ENCODE measurements around the gene KCTD10. TPM values are rescaled to one million over a fixed set of nuclear protein-coding genes. Genes with fewer than 3 reads are reported as not detected.

The KCTD10 gene
- 10 to 100 TPM; 50.8 to 70.6 TPM for total RNA-seq

- no peaks in the 10 kb centered on the region for H3K9me3 Mint-ChIP-seq
- H3K27me3 Mint-ChIP-seq = no peaks in the 10 kb centered on the region
- H3K36me3 Mint-ChIP-seq (ENCODE audit: low read depth) = peaks cover 28% of the 10 kb centered on the region
- H3K4me1 Mint-ChIP-seq = peaks cover 23% of the 10 kb centered on the region
- H3K4me3 Mint-ChIP-seq = peak within 1 kb of the TSS; percentile 95
- peak; percentile 98 for ATAC-seq (replicated peaks)
- peak within 1 kb of the TSS; percentile 99 for H3K27ac Mint-ChIP-seq
Measured at GRCh38 chr12:109477185-109477962, at the start of gene KCTD10, which contains the start of gene UBE3B. Gene KCTD10 (minus strand): TSS chr12:109477300. CDS start chr12:109477262, 38 bp downstream. Gene UBE3B (plus strand): TSS chr12:109477634. CDS start chr12:109483552, 5,918 bp downstream.

GRCh38 chr12:109525279-109525585 lies 48.1 kb upstream of the KCTD10 start:
- Mint-ChIP-seq H3K27me3 (no peaks in the 10 kb centered on the region), H3K9me3 (no peaks in the 10 kb centered on the region), H3K36me3 (ENCODE audit: low read depth) (peaks cover 82% of the 10 kb centered on the region), H3K4me1 (no peaks in the 10 kb centered on the region), H3K27ac (no peak overlapping the region), H3K4me3 (no peak overlapping the region)
- ATAC-seq (replicated peaks) = no peak

- Mint-ChIP-seq H3K4me1 (no peaks in the 10 kb centered on the region), H3K27me3 (no peaks in the 10 kb centered on the region), H3K9me3 (no peaks in the 10 kb centered on the region), H3K36me3 (ENCODE audit: low read depth) (peaks cover 82% of the 10 kb centered on the region), H3K4me3 (no peak overlapping the region), H3K27ac (no peak overlapping the region)
- ATAC-seq (replicated peaks) = no peak
Measured at GRCh38 chr12:109524466-109525278, 47.6 kb upstream of the KCTD10 start.

GRCh38 chr12:109523504-109523903 lies 46.4 kb upstream of the KCTD10 start:
- H3K4me3 Mint-ChIP-seq = no peak overlapping the region

GRCh38 chr12:109523071-109523470 lies 46.0 kb upstream of the KCTD10 start:
- no peak for ATAC-seq (replicated peaks)
- Mint-ChIP-seq H3K36me3 (ENCODE audit: low read depth) (peaks cover 85% of the 10 kb centered on the region), H3K9me3 (no peaks in the 10 kb centered on the region), H3K27ac (peak overlapping the region; percentile 71), H3K4me3 (no peak overlapping the region), H3K27me3 (no peaks in the 10 kb centered on the region), H3K4me1 (no peaks in the 10 kb centered on the region)

More at GRCh38 chr12:109523504-109523903, 46.4 kb upstream of the KCTD10 start:
- no peaks in the 10 kb centered on the region for H3K4me1 Mint-ChIP-seq
- H3K9me3 Mint-ChIP-seq = no peaks in the 10 kb centered on the region
- H3K27me3 Mint-ChIP-seq = no peaks in the 10 kb centered on the region
- peak overlapping the region; percentile 71 for H3K27ac Mint-ChIP-seq
- no peak for ATAC-seq (replicated peaks)
- H3K36me3 Mint-ChIP-seq (ENCODE audit: low read depth) = peaks cover 85% of the 10 kb centered on the region

- no peaks in the 10 kb centered on the region for H3K27me3 Mint-ChIP-seq
- no peaks in the 10 kb centered on the region for H3K9me3 Mint-ChIP-seq
- H3K36me3 Mint-ChIP-seq (ENCODE audit: low read depth) = peaks cover 85% of the 10 kb centered on the region
- no peak for ATAC-seq (replicated peaks)
- H3K4me3 Mint-ChIP-seq = no peak overlapping the region
- H3K4me1 Mint-ChIP-seq = no peaks in the 10 kb centered on the region
- H3K27ac Mint-ChIP-seq = no peak overlapping the region
Measured at GRCh38 chr12:109521831-109522230, 44.7 kb upstream of the KCTD10 start.

- Mint-ChIP-seq H3K9me3 (no peaks in the 10 kb centered on the region), H3K27ac (no peak overlapping the region), H3K27me3 (no peaks in the 10 kb centered on the region), H3K4me1 (no peaks in the 10 kb centered on the region), H3K4me3 (no peak overlapping the region), H3K36me3 (ENCODE audit: low read depth) (peaks cover 82% of the 10 kb centered on the region)
- no peak for ATAC-seq (replicated peaks)
Measured at GRCh38 chr12:109519787-109520186, 42.7 kb upstream of the KCTD10 start.

- Mint-ChIP-seq H3K27me3 (no peaks in the 10 kb centered on the region), H3K27ac (no peak overlapping the region), H3K4me1 (no peaks in the 10 kb centered on the region), H3K36me3 (ENCODE audit: low read depth) (peaks cover 86% of the 10 kb centered on the region), H3K4me3 (no peak overlapping the region), H3K9me3 (no peaks in the 10 kb centered on the region)
- peak; percentile 40 for ATAC-seq (replicated peaks)
Measured at GRCh38 chr12:109518820-109519665, 41.9 kb upstream of the KCTD10 start.

GRCh38 chr12:109517619-109518018 lies 40.5 kb upstream of the KCTD10 start:
- Mint-ChIP-seq H3K27ac (no peak overlapping the region), H3K9me3 (no peaks in the 10 kb centered on the region), H3K36me3 (ENCODE audit: low read depth) (peaks cover 89% of the 10 kb centered on the region), H3K4me1 (no peaks in the 10 kb centered on the region), H3K27me3 (no peaks in the 10 kb centered on the region), H3K4me3 (no peak overlapping the region)
- ATAC-seq (replicated peaks) = no peak

GRCh38 chr12:109513977-109514376 lies 36.9 kb upstream of the KCTD10 start:
- no peak for ATAC-seq (replicated peaks)
- H3K27ac Mint-ChIP-seq = no peak overlapping the region
- peaks cover 92% of the 10 kb centered on the region for H3K36me3 Mint-ChIP-seq (ENCODE audit: low read depth)

GRCh38 chr12:109513051-109513450 lies 36.0 kb upstream of the KCTD10 start:
- Mint-ChIP-seq H3K27me3 (no peaks in the 10 kb centered on the region), H3K4me3 (no peak overlapping the region), H3K27ac (no peak overlapping the region), H3K36me3 (ENCODE audit: low read depth) (peaks cover 91% of the 10 kb centered on the region), H3K4me1 (no peaks in the 10 kb centered on the region), H3K9me3 (no peaks in the 10 kb centered on the region)
- ATAC-seq (replicated peaks) = no peak

More at GRCh38 chr12:109513977-109514376, 36.9 kb upstream of the KCTD10 start:
- H3K27me3 Mint-ChIP-seq = no peaks in the 10 kb centered on the region
- no peaks in the 10 kb centered on the region for H3K4me1 Mint-ChIP-seq
- H3K4me3 Mint-ChIP-seq = no peak overlapping the region
- no peaks in the 10 kb centered on the region for H3K9me3 Mint-ChIP-seq

- Mint-ChIP-seq H3K27me3 (no peaks in the 10 kb centered on the region), H3K27ac (no peak overlapping the region), H3K9me3 (no peaks in the 10 kb centered on the region), H3K36me3 (ENCODE audit: low read depth) (peaks cover 91% of the 10 kb centered on the region), H3K4me1 (no peaks in the 10 kb centered on the region), H3K4me3 (no peak overlapping the region)
- no peak for ATAC-seq (replicated peaks)
Measured at GRCh38 chr12:109512608-109513007, 35.5 kb upstream of the KCTD10 start.

GRCh38 chr12:109510196-109510595 lies 33.1 kb upstream of the KCTD10 start:
- H3K27me3 Mint-ChIP-seq = no peaks in the 10 kb centered on the region
- no peak overlapping the region for H3K4me3 Mint-ChIP-seq
- ATAC-seq (replicated peaks) = no peak
- peaks cover 91% of the 10 kb centered on the region for H3K36me3 Mint-ChIP-seq (ENCODE audit: low read depth)
- H3K27ac Mint-ChIP-seq = no peak overlapping the region
- H3K9me3 Mint-ChIP-seq = no peaks in the 10 kb centered on the region
- no peaks in the 10 kb centered on the region for H3K4me1 Mint-ChIP-seq

GRCh38 chr12:109504068-109504467 lies 27.0 kb upstream of the KCTD10 start:
- Mint-ChIP-seq H3K27me3 (no peaks in the 10 kb centered on the region), H3K27ac (peak overlapping the region; percentile 11)

More at GRCh38 chr12:109504068-109504467, 27.0 kb upstream of the KCTD10 start:
- ATAC-seq (replicated peaks) = no peak
- H3K36me3 Mint-ChIP-seq (ENCODE audit: low read depth) = peaks cover 97% of the 10 kb centered on the region
- no peaks in the 10 kb centered on the region for H3K9me3 Mint-ChIP-seq
- H3K4me1 Mint-ChIP-seq = no peaks in the 10 kb centered on the region
- H3K4me3 Mint-ChIP-seq = no peak overlapping the region
